LNCaP clone FGC (cell line): ENCODE data around the gene AATK.

Experiments used
- DNase-seq: peaks from one replicate; pipeline ENCODE4 v3.0.0-alpha.2; 2011; ENCODE audit warnings: low read depth
- H3K4me3 ChIP-seq: 2 replicates; pipeline ENCODE4 v1.5.1; 2011; ENCODE audit warnings: mild to moderate bottlenecking, low read depth, low read length, control low read depth
- CTCF ChIP-seq: IDR thresholded peaks from 2 replicates; pipeline ENCODE4 v1.5.1; 2012; ENCODE audit warnings: mild to moderate bottlenecking; ENCODE audit not compliant: control insufficient read depth, insufficient read depth; ENCODE audit errors: extremely low read depth

Gene AATK

GRCh38 chr17:81139428-81139827 lies 26.6 kb downstream of the AATK start:
- no peak for DNase-seq
- no peak for TF ChIP-seq CTCF

DNA sequence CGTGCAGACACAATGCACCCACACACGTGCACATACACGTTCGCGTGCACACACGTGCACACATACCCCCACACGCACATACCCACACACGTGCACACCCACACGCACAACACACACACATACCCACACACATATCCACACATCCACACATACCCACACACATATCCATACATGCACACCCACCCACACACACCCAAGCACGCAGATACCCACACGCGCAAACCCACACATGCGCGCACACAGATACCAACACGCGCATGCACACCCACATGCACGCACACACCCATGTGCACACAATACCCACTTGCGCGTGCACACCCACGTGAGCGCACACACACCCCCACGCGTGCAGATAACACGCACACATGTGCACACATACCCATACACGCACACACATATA lies 27.5 kb downstream of the AATK start:
- H3K4me3 ChIP-seq, result no peak overlapping the region
- no peak for TF ChIP-seq CTCF
- no peak for DNase-seq

More at GRCh38 chr17:81139428-81139827, 26.6 kb downstream of the AATK start:
- H3K4me3 ChIP-seq, result no peak overlapping the region

DNA sequence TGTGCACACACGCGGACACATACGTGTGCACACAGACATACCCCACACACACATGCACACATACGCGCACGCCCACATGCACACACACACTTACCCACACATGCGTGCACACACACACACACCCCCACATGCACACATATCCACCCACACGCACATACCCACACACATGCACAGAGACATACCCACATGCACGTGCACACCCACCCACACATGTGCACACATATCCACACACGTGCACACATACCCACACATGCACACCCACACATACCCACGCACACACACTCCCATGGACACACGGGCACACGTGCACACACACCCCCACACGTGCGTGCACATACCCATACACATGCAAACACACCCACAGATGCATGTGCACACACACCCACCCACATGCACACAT lies 27.9 kb downstream of the AATK start:
- no peak overlapping the region for H3K4me3 ChIP-seq
- DNase-seq, result no peak
- no peak for TF ChIP-seq CTCF

GRCh38 chr17:81137248-81137647 lies 28.8 kb downstream of the AATK start:
- no peak for TF ChIP-seq CTCF
- DNase-seq, result no peak
- H3K4me3 ChIP-seq, result no peak overlapping the region

- no peak overlapping the region for H3K4me3 ChIP-seq
- TF ChIP-seq CTCF, result no peak
- DNase-seq, result no peak
These were observed 29.7 kb downstream of the AATK start for GRCh38 chr17:81136366-81136765.

DNA sequence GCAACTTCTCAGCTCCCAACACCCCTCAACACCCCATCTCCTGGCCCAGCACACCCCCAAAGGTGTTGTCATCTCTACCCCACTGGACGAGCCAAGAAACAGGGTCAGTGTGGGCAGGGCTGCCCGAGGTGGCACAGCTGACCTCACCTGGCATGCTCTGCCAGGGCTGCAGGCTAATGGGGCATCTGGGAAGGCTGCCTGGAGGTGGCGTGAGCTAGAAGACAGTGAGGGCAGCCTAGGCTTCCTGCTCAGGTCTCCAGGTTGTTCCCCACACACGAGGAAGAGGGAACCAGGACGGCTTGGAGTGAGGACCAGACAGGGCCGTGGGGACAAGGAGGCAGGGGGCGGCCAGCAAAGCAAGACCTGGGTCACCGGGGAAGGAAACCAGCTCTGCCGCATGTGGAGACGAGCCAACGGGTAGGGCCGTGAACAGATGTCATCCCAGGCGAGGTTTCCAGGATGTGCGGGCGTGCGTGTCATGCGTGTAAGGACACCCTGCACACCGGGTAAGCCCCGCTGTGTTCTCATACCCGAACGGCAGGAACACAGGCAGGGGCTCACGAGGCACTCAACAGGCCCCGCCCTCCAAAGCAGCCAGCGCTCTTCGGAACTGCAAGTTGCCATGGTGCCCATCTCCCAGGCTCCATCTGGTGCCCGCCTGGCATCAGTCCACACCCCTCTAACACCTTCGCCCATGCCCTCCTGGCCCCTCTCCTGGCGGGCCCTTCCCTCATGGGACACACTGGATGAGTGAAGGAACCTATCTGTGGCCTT lies 30.3 kb downstream of the AATK start:
- TF ChIP-seq CTCF, result no peak
- H3K4me3 ChIP-seq, result no peak overlapping the region
- DNase-seq, result no peak
